Smooth muscle cell (in vitro differentiated cells): Measurements from ENCODE around the gene EMP2. TPM values are rescaled to one million over a fixed set of nuclear protein-coding genes. Genes with fewer than 3 reads are reported as not detected.

Source experiments
- DNase-seq: peaks from one replicate; lab custom pipeline; 2025; ENCODE audit not compliant: unreplicated experiment; lab: John Stamatoyannopoulos, UW
- H2AFZ ChIP-seq: fragments of 200-600 bp; sonication (generic); 2 replicates; pipeline ENCODE4 v1.6.0; 2016; ENCODE audit warnings: antibody characterized with exemption, low read depth, mild to moderate bottlenecking
- H3F3A ChIP-seq: fragments of 200-600 bp; sonication (generic); 2 replicates; pipeline ENCODE4 v1.6.0; 2017; ENCODE audit warnings: antibody characterized with exemption, low read depth
- H3K27ac ChIP-seq: fragments of 200-600 bp; sonication (generic); 2 replicates; pipeline ENCODE4 v1.5.1; 2016; ENCODE audit warnings: low read depth, mild to moderate bottlenecking
- H3K27me3 ChIP-seq: fragments of 200-600 bp; sonication (generic); 2 replicates; pipeline ENCODE4 v1.6.1; 2016; ENCODE audit warnings: low read depth, mild to moderate bottlenecking
- H3K36me3 ChIP-seq: fragments of 200-600 bp; sonication (generic); 2 replicates; pipeline ENCODE4 v1.5.1; 2016; ENCODE audit warnings: low read depth
- H3K4me1 ChIP-seq: fragments of 200-600 bp; sonication (generic); 2 replicates; pipeline ENCODE4 v1.5.1; 2016; ENCODE audit warnings: low read depth
- H3K4me2 ChIP-seq: fragments of 200-600 bp; sonication (generic); 2 replicates; pipeline ENCODE4 v1.6.0; 2016; ENCODE audit warnings: mild to moderate bottlenecking
- H3K4me3 ChIP-seq: fragments of 200-600 bp; sonication (generic); 2 replicates; pipeline ENCODE4 v1.5.1; 2016; ENCODE audit warnings: mild to moderate bottlenecking
- H3K79me2 ChIP-seq: fragments of 200-600 bp; sonication (generic); 2 replicates; pipeline ENCODE4 v1.6.0; 2016; ENCODE audit warnings: low read depth, mild to moderate bottlenecking
- H3K9ac ChIP-seq: fragments of 200-600 bp; sonication (generic); 2 replicates; pipeline ENCODE4 v1.6.0; 2016; ENCODE audit warnings: low read depth
- H3K9me3 ChIP-seq: fragments of 200-600 bp; sonication (generic); replicated peaks from 2 replicates; pipeline ENCODE4 v1.5.1; 2016; ENCODE audit warnings: low read depth
- H4K20me1 ChIP-seq: fragments of 200-600 bp; sonication (generic); 2 replicates; pipeline ENCODE4 v1.6.0; 2016; ENCODE audit warnings: low read depth
- CTCF ChIP-seq: fragments of 200-600 bp; sonication (generic); IDR thresholded peaks from 2 replicates; pipeline ENCODE4 v1.5.1; 2017; ENCODE audit warnings: borderline replicate concordance, mild to moderate bottlenecking, antibody characterized with exemption; ENCODE audit not compliant: insufficient read depth, poor library complexity, severe bottlenecking
- WGBS: methylation state at CpG from one replicate; pipeline ENCODE4 v1.1.7; 2016; ENCODE audit warnings: low lambda C conversion rate; 5-methylcytosine and 5-hydroxymethylcytosine counted together
- polyA plus RNA-seq: library from polyadenylated mRNA; unstranded; fragments of >200 nt; fragmentation: Nextera tagmentation; extraction: Ambion mirVana; gene quantifications from 2 replicates; pipeline ENCODE4 v1.2.1, GENCODE V29; 2016
- total RNA-seq: library from RNA; depleted of rRNA; stranded (reverse); fragments of >200 nt; gene quantifications from 2 replicates; pipeline ENCODE4 v1.2.3, GENCODE V29; 2014

The EMP2 gene
- total and polyA plus RNA-seq, 2 experiments from 2014 or later, result 3.9 to 20.7 TPM

- Histone ChIP-seq H3K79me2 (no peaks in the 10 kb centered on the region), H3K27me3 (no peaks in the 10 kb centered on the region), H3K4me3 (no peak overlapping the region), H3K27ac (no peak overlapping the region), H3K9ac (no peak overlapping the region), H3K4me2 (no peak overlapping the region), H3K4me1 (peaks cover 16% of the 10 kb centered on the region), H3F3A (peaks cover 5% of the 10 kb centered on the region), H2AFZ (no peak overlapping the region), H3K9me3 (no peaks in the 10 kb centered on the region), H4K20me1 (no peaks in the 10 kb centered on the region), H3K36me3 (no peaks in the 10 kb centered on the region)
- no peak for TF ChIP-seq CTCF
- no peak for DNase-seq
These were observed 34.3 kb upstream of the EMP2 start for GRCh38 chr16:10614685-10615084.

- Histone ChIP-seq H3K4me2 (no peak overlapping the region), H3K4me3 (no peak overlapping the region), H3K36me3 (no peaks in the 10 kb centered on the region), H3K9me3 (no peaks in the 10 kb centered on the region), H3K27me3 (no peaks in the 10 kb centered on the region), H2AFZ (no peak overlapping the region), H3K4me1 (peaks cover 16% of the 10 kb centered on the region), H3K79me2 (no peaks in the 10 kb centered on the region), H3K9ac (no peak overlapping the region), H3F3A (peaks cover 5% of the 10 kb centered on the region), H4K20me1 (no peaks in the 10 kb centered on the region), H3K27ac (no peak overlapping the region)
- WGBS, result 86% methylated on average over 6 of the region's 6 CpGs
- DNase-seq, result no peak
- no peak for TF ChIP-seq CTCF
These were observed 33.5 kb upstream of the EMP2 start for GRCh38 chr16:10613785-10614485.

GRCh38 chr16:10612649-10613179 lies 32.3 kb upstream of the EMP2 start:
- no peaks in the 10 kb centered on the region for H3K27me3 ChIP-seq
- H3K9me3 ChIP-seq, result no peaks in the 10 kb centered on the region
- peaks cover 5% of the 10 kb centered on the region for H3F3A ChIP-seq
- no peak overlapping the region for H3K4me2 ChIP-seq
- no peaks in the 10 kb centered on the region for H3K79me2 ChIP-seq
- 78% methylated on average over 6 of the region's 6 CpGs for WGBS
- H3K4me1 ChIP-seq, result peaks cover 16% of the 10 kb centered on the region
- no peak overlapping the region for H3K9ac ChIP-seq
- no peak for DNase-seq
- TF ChIP-seq CTCF, result no peak
- no peaks in the 10 kb centered on the region for H3K36me3 ChIP-seq
- no peak overlapping the region for H3K27ac ChIP-seq
- no peaks in the 10 kb centered on the region for H4K20me1 ChIP-seq
- H3K4me3 ChIP-seq, result no peak overlapping the region
- no peak overlapping the region for H2AFZ ChIP-seq
